GM21723 (cell line): Measurements from ENCODE around the gene MRPL43.

ENCODE experiments used
- ATAC-seq: cut with Tn5 transposase; IDR thresholded peaks from one replicate; pipeline ENCODE4 v1.9.1; 2021; ENCODE audit warnings: mild to moderate bottlenecking, moderate library complexity; ENCODE audit not compliant: unreplicated experiment

MRPL43 gene

DNA sequence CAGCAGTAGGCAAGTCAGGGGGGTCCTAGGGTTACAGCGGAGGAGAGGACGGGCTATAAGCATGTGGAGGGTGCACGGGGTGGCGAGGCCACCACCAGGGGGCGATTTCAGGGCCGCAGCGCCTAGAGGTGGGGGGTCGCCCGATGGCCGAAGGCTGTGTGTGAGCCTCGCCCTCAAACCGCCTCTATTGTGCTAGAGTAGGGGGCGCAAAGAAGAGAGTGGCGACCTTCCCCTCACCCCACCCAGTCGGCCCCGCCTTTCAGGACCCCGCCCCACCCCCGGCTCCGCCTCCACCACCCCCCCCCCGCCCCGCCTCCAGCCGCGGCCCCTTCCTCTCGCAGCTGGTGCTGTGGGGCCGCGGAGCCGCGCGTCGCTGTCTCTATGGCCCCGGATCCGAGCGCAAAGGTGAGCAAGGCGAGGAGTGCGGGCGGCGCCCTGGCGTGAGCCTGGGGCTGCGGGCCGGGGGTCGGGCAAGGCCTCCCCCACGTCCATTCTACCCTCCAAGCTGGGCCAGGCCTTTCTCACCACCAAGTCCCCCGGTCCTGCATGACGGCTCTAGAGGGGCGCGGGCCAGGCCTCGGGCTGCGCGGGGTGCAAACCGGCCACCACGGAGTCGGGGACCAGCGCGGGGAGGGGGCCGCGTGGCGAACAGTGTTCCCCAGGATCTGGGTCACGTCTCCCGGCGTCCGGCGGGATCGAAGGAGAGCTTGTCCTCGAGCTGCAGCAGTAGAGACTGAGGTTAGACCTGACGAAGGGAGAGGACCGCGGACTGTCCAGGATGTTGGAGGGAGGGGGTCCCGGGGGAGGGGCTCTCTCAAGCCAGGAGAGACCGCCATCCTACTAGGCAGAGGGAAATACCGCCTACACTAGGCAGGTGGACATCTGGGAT lies 17.9 kb downstream of the MRPL43 start, which contains the start of gene SEMA4G:
Gene SEMA4G, plus strand, starts transcription at position 318 of the 889 bp plus-strand sequence. CDS start 3,409 bp downstream, outside the sequence.
- no peak for ATAC-seq

DNA sequence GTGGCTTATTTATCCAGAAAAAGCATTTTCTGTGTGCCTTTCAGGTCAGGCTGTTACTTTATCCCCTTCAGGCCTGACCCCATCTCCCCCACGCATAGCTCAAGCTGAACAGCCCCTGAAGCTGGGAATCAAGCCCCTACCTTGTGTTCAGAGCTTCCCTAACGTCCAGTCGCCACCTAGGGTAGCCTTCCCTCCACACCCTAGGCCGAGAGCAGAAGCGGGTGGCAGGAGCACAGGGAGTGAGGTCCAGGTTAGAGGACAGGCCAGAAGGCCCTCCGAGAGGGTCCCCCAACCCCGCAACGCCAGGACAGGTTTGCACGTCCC lies 18.5 kb downstream of the MRPL43 start:
- ATAC-seq, result no peak

DNA sequence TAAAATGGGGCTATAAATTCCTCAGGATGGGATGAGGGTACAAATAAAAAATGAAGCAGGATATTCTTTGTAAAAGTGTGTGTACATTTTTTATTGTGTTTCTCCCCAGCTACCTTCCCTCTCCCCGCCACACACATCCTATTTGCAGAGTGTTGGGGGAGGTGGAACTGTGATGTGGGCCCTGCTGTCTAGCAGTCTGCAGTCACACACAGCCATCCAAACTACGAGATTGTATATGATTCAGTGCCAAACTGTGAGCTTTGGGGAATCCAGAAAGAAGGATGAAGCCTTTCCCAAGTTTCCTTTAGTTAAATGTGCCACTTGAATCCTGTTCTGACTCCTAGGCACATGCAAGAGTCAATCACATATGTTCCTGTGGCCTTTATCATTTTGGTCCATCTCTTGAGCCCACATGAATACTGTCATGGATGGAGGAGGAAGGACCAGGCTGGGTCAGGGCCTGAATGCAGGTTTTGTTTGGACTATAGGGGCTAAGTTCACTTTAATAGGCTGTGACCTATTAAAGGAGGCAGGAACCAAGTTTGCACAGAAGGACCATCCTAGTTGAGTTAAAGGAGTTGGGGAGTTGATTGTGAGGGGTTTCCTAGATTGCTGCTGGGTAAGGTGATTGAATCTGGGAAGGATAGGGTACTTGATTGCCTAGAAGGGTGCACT lies 19.1 kb downstream of the MRPL43 start:
- ATAC-seq, result no peak

- ATAC-seq, result no peak
Measured at GRCh38 chr10:100967332-100967731, 20.0 kb downstream of the MRPL43 start.

GRCh38 chr10:100966887-100967286 lies 20.4 kb downstream of the MRPL43 start:
- no peak for ATAC-seq

DNA sequence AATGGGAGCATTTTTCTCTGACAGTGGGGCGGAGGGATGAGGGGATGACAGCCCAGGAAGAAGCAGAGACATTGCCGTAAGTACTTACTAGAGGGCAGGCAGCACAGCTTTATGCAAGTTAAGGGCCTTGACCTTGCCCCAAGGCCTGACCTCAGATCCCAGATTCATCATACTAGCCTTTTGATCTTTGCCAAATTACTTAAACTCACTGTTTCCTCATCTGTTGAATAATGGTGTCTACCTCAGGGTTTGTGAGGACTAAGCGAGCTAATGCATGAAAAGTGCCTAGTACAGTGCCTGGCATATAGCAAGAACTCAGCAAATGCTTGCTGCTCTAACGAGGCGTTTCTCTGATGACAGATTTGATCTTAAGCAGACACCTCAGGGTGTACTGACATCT lies 21.5 kb downstream of the MRPL43 start:
- no peak for ATAC-seq

GRCh38 chr10:100963826-100964225 lies 23.5 kb downstream of the MRPL43 start:
- ATAC-seq, result no peak

DNA sequence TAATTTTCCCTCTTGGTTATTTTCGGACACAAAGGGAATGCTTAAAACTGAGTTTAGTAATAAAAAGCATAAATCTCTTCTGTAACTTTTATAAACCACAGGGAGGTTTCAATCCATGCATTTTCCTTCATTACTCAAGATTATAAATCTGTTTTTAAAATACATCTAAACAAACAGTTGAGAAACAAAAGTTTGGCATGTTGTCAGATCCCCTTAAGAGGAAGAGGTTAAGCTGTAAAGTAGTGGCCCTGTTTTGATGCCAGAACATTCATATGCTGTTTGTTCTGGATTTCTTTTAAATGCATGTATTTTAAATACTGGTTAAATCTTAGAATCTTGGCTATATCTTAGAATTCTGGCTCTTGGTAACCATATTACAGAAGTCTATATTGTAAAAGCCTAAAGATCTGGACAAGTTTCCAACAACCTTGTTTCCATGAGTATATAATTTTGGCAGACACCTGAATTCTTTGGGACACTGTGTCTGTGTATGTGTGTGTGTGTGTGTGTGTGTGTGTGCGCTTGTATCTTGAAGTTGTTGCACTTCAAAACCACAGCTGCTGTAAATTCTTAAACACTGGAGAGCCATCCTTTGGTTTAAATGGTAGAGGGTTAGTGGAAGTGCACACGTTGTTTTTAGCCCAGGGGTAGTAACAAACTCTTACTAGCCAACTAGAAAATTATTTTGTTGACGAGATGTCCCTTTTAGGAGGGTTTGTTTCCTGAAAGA lies 24.8 kb downstream of the MRPL43 start:
- no peak for ATAC-seq

GRCh38 chr10:100960251-100960650 lies 27.0 kb downstream of the MRPL43 start:
- no peak for ATAC-seq

- ATAC-seq, result no peak
Measured at GRCh38 chr10:100948916-100949315, 38.4 kb downstream of the MRPL43 start.

- no peak for ATAC-seq
Measured at GRCh38 chr10:100945754-100946153, 41.5 kb downstream of the MRPL43 start.

DNA sequence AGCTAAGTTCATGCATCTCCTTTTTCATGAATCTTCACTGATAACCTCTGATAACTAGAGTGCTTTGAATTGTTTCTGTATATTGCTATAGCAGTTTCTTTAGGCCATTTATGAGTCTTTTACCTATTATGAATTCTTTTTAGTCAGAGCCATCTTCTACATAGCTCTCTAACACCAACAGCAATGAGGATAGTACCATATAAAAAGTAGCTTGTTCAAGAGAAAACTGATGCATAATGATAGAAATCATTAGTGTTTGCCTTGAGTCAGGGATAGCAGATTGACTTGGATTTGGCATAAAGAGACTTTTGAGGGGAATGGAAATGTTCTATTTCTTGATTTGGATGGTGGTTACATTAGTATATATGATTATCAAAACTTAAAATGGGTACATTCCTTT lies 43.8 kb downstream of the MRPL43 start:
- ATAC-seq, result no peak

GRCh38 chr10:100942229-100942628 lies 45.1 kb downstream of the MRPL43 start:
- ATAC-seq, result no peak

DNA sequence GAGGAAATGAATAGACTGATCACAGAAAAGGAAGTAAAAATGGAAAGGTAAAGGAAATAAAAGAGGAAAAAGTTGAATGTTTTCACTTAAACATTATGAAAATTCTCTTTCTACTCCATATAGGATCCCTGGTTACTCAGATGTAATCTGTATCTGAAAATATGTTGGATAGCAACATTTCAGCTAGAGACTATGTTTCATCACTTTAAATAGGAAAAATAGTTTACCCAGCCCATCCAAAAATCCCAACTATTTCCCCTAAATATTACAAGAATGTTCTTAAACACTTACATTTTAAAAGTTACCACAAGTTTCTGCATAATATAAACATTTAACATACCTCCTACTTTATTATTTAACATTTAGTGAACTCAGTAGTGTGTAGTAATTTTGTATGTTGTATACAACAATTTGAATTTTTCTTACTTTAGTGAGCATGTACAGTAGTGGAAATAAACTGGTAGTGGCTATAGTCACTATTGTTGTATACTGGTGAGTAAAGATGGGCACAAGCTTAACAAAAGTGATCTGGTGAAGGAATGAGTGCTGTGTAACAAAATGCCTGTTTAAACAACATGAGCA lies 47.4 kb downstream of the MRPL43 start:
- ATAC-seq, result no peak
